DND-41 (cell line): ENCODE data around the gene TSPAN5.

ENCODE experiments used
- ATAC-seq: fragments of 200-7000 bp; cut with Tn5 transposase; 3 replicates; pipeline ENCODE4 v1.9.1; 2021; ENCODE audit warnings: low read depth; ENCODE audit not compliant: insufficient read depth
- DNase-seq: peaks from one replicate; pipeline ENCODE4 v3.0.0-alpha.2; 2020
- H2AFZ ChIP-seq: 2 replicates; pipeline ENCODE4 v1.6.0; 2012; ENCODE audit warnings: low read depth, low read length
- H3K27ac ChIP-seq: 2 replicates; pipeline ENCODE4 v1.5.1; 2012; ENCODE audit warnings: low read length, inconsistent platforms
- H3K27me3 ChIP-seq: fragments of 200-600 bp; sonication (generic); 2 replicates; pipeline ENCODE4 v1.6.0; 2012; ENCODE audit warnings: low read length, mild to moderate bottlenecking, inconsistent platforms; ENCODE audit not compliant: insufficient read depth, poor library complexity
- H3K36me3 ChIP-seq: 2 replicates; pipeline ENCODE4 v1.5.1; 2012; ENCODE audit warnings: low read length, inconsistent platforms; ENCODE audit not compliant: insufficient read depth
- H3K4me1 ChIP-seq: 2 replicates; pipeline ENCODE4 v1.5.1; 2012; ENCODE audit warnings: mild to moderate bottlenecking, low read length; ENCODE audit not compliant: insufficient read depth
- H3K4me2 ChIP-seq: 2 replicates; pipeline ENCODE4 v1.6.0; 2012; ENCODE audit warnings: mild to moderate bottlenecking, moderate library complexity, low read length, inconsistent platforms; ENCODE audit not compliant: insufficient read depth
- H3K4me3 ChIP-seq, 2 experiments: fragments of 200-600 bp in 1 of 2; shearing (Covaris generic) in 1 of 2; 2 replicates each; pipeline ENCODE4 v1.5.1; 2012 to 2016; ENCODE audit warnings: inconsistent platforms in 2 of 2, low read length in 2 of 2, mild to moderate bottlenecking in 2 of 2, low read depth in 1 of 2, moderate library complexity in 1 of 2
- H3K79me2 ChIP-seq: 2 replicates; pipeline ENCODE4 v1.6.0; 2012; ENCODE audit warnings: low read length, inconsistent platforms; ENCODE audit not compliant: insufficient read depth
- H3K9ac ChIP-seq: 2 replicates; pipeline ENCODE4 v1.6.0; 2012; ENCODE audit warnings: low read depth, mild to moderate bottlenecking, inconsistent platforms, low read length, moderate library complexity
- H3K9me3 ChIP-seq: 2 replicates; pipeline ENCODE4 v1.5.1; 2012; ENCODE audit warnings: low read length, moderate library complexity, mild to moderate bottlenecking, inconsistent platforms; ENCODE audit not compliant: insufficient read depth, severe bottlenecking
- H4K20me1 ChIP-seq: 2 replicates; pipeline ENCODE4 v1.6.0; 2012; ENCODE audit warnings: low read length; ENCODE audit not compliant: insufficient read depth
- EZH2 ChIP-seq: IDR thresholded peaks from 3 replicates; pipeline ENCODE4 v1.6.1; 2012; ENCODE audit warnings: borderline replicate concordance, low read depth, mild to moderate bottlenecking, moderate library complexity, low read length, inconsistent platforms; ENCODE audit not compliant: severe bottlenecking
- TF ChIP-seq, protein P1 (sequence below): IDR thresholded peaks from 2 replicates; pipeline ENCODE4 v1.5.1; 2012; ENCODE audit warnings: borderline replicate concordance, low read length, moderate library complexity, mild to moderate bottlenecking; ENCODE audit not compliant: poor library complexity, severe bottlenecking; ENCODE audit errors: extremely low read depth

The TSPAN5 gene

DNA sequence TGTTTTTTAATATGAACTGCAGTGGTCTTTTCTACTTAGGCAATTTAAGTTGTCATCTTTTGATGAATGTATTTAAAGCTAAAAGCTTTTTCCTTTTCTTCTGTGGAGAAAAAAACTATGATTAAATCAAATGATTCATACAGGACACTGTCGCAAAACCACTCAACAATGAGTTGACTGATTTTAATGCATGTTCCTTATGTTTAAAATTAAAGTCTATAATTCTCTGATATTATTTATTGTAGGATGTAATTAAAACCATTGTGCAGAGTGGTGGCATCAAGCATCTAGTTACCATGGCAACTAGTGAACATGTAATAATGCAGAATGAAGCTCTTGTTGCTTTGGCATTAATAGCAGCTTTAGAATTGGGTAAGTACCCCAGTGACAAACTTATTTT lies 224.7 kb downstream of the TSPAN5 start:
- no peaks in the 10 kb centered on the region for H3K4me1 ChIP-seq
- no peaks in the 10 kb centered on the region for H3K79me2 ChIP-seq
- H3K36me3 ChIP-seq, result peaks cover 46% of the 10 kb centered on the region
- H3K27me3 ChIP-seq, result no peaks in the 10 kb centered on the region
- no peak for TF ChIP-seq EZH2
- TF ChIP-seq, protein P1, sequence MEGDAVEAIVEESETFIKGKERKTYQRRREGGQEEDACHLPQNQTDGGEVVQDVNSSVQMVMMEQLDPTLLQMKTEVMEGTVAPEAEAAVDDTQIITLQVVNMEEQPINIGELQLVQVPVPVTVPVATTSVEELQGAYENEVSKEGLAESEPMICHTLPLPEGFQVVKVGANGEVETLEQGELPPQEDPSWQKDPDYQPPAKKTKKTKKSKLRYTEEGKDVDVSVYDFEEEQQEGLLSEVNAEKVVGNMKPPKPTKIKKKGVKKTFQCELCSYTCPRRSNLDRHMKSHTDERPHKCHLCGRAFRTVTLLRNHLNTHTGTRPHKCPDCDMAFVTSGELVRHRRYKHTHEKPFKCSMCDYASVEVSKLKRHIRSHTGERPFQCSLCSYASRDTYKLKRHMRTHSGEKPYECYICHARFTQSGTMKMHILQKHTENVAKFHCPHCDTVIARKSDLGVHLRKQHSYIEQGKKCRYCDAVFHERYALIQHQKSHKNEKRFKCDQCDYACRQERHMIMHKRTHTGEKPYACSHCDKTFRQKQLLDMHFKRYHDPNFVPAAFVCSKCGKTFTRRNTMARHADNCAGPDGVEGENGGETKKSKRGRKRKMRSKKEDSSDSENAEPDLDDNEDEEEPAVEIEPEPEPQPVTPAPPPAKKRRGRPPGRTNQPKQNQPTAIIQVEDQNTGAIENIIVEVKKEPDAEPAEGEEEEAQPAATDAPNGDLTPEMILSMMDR, result no peak
- no peak overlapping the region for H3K4me2 ChIP-seq
- no peak for ATAC-seq
- no peak overlapping the region for H3K4me3 ChIP-seq
- no peaks in the 10 kb centered on the region for H4K20me1 ChIP-seq
- no peaks in the 10 kb centered on the region for H3K9me3 ChIP-seq
- no peak overlapping the region for H3K27ac ChIP-seq
- DNase-seq, result no peak
- no peak overlapping the region for H3K9ac ChIP-seq
- no peak overlapping the region for H2AFZ ChIP-seq

DNA sequence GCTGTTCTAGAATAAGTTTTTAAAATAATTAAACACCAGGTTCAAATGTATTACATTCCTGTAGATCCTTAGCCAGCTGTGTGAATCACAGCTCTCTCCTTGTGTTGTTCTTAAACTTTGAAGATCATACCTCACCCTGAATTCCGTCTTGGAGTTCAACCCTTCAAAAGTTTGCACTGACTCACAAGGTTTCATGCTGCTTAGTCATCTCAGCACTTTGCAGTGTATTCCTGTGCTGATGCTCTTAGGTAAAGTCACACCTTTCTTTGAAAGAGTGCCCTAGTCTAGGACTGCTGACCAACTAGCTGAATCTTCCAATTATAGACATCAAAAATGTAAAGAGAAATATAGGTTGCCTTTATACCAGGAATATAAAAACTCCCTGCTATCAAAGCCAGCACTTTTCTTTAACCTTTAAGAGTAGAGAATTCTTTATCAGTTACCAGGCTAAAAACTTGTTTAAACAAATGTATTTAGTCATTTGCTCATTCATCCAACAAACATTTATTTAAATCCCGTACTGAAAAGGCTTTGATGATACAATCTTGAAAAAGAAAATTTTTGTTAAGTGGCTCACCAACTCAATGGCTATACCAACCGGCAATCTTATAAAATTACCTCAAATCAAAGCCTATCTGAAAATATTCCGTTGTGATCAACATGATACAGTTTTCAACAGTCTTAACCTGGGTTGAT lies 227.6 kb downstream of the TSPAN5 start:
- Histone ChIP-seq H4K20me1 (no peaks in the 10 kb centered on the region), H3K27me3 (no peaks in the 10 kb centered on the region), H3K36me3 (peaks cover 25% of the 10 kb centered on the region), H3K4me2 (no peak overlapping the region), H3K9ac (no peak overlapping the region), H3K9me3 (no peaks in the 10 kb centered on the region), H3K27ac (no peak overlapping the region), H3K79me2 (no peaks in the 10 kb centered on the region), H3K4me1 (no peaks in the 10 kb centered on the region), H3K4me3 (no peak overlapping the region), H2AFZ (no peak overlapping the region)
- no peak for DNase-seq
- no peak for TF ChIP-seq EZH2
- TF ChIP-seq, protein P1, result no peak
- no peak for ATAC-seq

DNA sequence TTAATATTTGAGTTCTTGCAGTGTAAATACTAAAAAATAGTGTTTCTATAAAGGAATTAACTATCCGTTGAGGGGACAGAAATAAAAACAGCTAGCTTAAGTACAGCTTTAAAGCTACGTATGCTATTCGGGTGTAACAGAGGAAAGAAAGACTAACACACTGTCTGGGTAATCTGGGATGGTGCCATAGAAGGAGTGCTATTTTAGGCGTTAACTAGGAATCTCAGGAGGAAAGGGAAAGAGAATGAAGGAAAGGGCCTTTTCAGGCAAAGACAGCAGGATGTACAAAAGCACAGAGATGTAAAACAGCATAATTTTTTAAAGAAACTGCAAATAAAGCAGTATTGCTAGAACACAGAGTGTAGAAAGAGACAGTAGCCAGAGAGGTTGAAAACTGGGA lies 235.4 kb downstream of the TSPAN5 start:
- Histone ChIP-seq H3K4me3 (no peak overlapping the region), H3K9me3 (peaks cover 1% of the 10 kb centered on the region), H3K4me2 (no peak overlapping the region), H3K9ac (no peak overlapping the region), H4K20me1 (no peaks in the 10 kb centered on the region), H3K79me2 (no peaks in the 10 kb centered on the region), H3K27me3 (no peaks in the 10 kb centered on the region), H2AFZ (no peak overlapping the region), H3K27ac (no peak overlapping the region), H3K4me1 (no peaks in the 10 kb centered on the region), H3K36me3 (peaks cover 63% of the 10 kb centered on the region)
- ATAC-seq, result no peak
- no peak for DNase-seq
- no peak for TF ChIP-seq EZH2
- TF ChIP-seq, protein P1, result no peak

DNA sequence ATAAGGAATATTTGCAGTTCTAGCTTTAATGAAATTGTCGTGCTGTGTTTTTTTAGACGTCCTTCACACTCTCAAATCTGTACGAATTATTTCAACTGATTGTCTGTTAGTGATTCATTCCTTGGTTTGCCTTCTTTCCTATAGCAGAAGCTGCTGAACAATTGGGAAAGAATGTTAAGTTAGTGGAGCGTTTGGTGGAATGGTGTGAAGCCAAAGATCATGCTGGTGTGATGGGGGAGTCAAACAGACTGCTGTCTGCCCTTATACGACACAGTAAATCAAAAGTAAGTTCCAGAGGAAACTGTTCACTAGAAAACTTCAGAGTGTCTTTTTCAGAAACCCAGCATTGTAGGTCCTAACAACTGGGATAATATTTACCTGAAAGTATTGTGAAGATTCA lies 237.3 kb downstream of the TSPAN5 start:
- H3K4me2 ChIP-seq, result no peak overlapping the region
- no peaks in the 10 kb centered on the region for H4K20me1 ChIP-seq
- no peak for DNase-seq
- no peaks in the 10 kb centered on the region for H3K27me3 ChIP-seq
- no peaks in the 10 kb centered on the region for H3K4me1 ChIP-seq
- no peak for ATAC-seq
- H3K4me3 ChIP-seq, result no peak overlapping the region
- peaks cover 79% of the 10 kb centered on the region for H3K36me3 ChIP-seq
- no peaks in the 10 kb centered on the region for H3K79me2 ChIP-seq
- peaks cover 1% of the 10 kb centered on the region for H3K9me3 ChIP-seq
- no peak overlapping the region for H3K9ac ChIP-seq
- no peak overlapping the region for H3K27ac ChIP-seq
- no peak for TF ChIP-seq EZH2
- TF ChIP-seq, protein P1, result no peak
- H2AFZ ChIP-seq, result no peak overlapping the region
